GM21423 (cell line): ENCODE results near the gene LRRC4C.

Experiments
- ATAC-seq: cut with Tn5 transposase; IDR thresholded peaks from one replicate; pipeline ENCODE4 v1.9.1; 2021; ENCODE audit warnings: mild to moderate bottlenecking, moderate library complexity; ENCODE audit not compliant: unreplicated experiment

Gene LRRC4C

GRCh38 chr11:41333357-41333756 is 126.1 kb downstream of the LRRC4C start:
- no peak for ATAC-seq

- no peak for ATAC-seq
Observed at GRCh38 chr11:41328324-41328723, 131.1 kb downstream of the LRRC4C start.

GRCh38 chr11:41323446-41323845 is 136.0 kb downstream of the LRRC4C start:
- no peak for ATAC-seq

- no peak for ATAC-seq
Observed at GRCh38 chr11:41320653-41321052, 138.8 kb downstream of the LRRC4C start.

- no peak for ATAC-seq
Observed at GRCh38 chr11:41320238-41320637, 139.2 kb downstream of the LRRC4C start.

GRCh38 chr11:41319434-41319833 is 140.0 kb downstream of the LRRC4C start:
- ATAC-seq, result no peak

- ATAC-seq, result no peak
Observed at GRCh38 chr11:41316751-41317150, 142.7 kb downstream of the LRRC4C start.

GRCh38 chr11:41313226-41313625 is 146.2 kb downstream of the LRRC4C start:
- no peak for ATAC-seq

- ATAC-seq, result peak; percentile 6
Observed at GRCh38 chr11:41309716-41310115, 149.7 kb downstream of the LRRC4C start.

GRCh38 chr11:41309111-41309522 is 150.3 kb downstream of the LRRC4C start:
- ATAC-seq, result peak; percentile 72

GRCh38 chr11:41308286-41308685 is 151.2 kb downstream of the LRRC4C start:
- no peak for ATAC-seq

GRCh38 chr11:41307296-41308080 is 152.0 kb downstream of the LRRC4C start:
- no peak for ATAC-seq

- no peak for ATAC-seq
Observed at GRCh38 chr11:41306431-41306830, 153.0 kb downstream of the LRRC4C start.

GRCh38 chr11:41301023-41301422 is 158.4 kb downstream of the LRRC4C start:
- ATAC-seq, result no peak

GRCh38 chr11:41289408-41289807 is 170.0 kb downstream of the LRRC4C start:
- no peak for ATAC-seq

GRCh38 chr11:41286751-41287150 is 172.7 kb downstream of the LRRC4C start:
- no peak for ATAC-seq

GRCh38 chr11:41284354-41284753 is 175.1 kb downstream of the LRRC4C start:
- no peak for ATAC-seq

GRCh38 chr11:41283191-41283930 is 176.1 kb downstream of the LRRC4C start:
- no peak for ATAC-seq

- ATAC-seq, result no peak
Observed at GRCh38 chr11:41282395-41282794, 177.1 kb downstream of the LRRC4C start.

- ATAC-seq, result no peak
Observed at GRCh38 chr11:41281131-41281742, 178.2 kb downstream of the LRRC4C start.

- ATAC-seq, result no peak
Observed at GRCh38 chr11:41274831-41275230, 184.6 kb downstream of the LRRC4C start.

GRCh38 chr11:41273908-41274307 is 185.5 kb downstream of the LRRC4C start:
- no peak for ATAC-seq
